Left renal cortex interstitium (tissue), 4 donors: ENCODE data around the gene C11orf54. TPM values are rescaled to one million over a fixed set of nuclear protein-coding genes. Genes with fewer than 3 reads are reported as not detected.
"Not testable (repeated sequence)": the region's sequence is repeated elsewhere in the genome, so short reads cannot be mapped to it uniquely, and the experiment has no call there.

Experiments used
- DNase-seq, 4 donors: peaks; one replicate each; pipeline ENCODE4 v3.0.0-alpha.2; 2013; ENCODE audit warnings: low read depth in 4 of 4, low spot score in 2 of 4, missing footprints in 1 of 4
- polyA plus RNA-seq, 4 donors: library from polyadenylated mRNA; unstranded; fragments of 120-200 nt; gene quantifications; one replicate each; pipeline ENCODE4 v1.2.1, GENCODE V29; 2013; ENCODE audit not compliant: insufficient read length in 4 of 4

C11orf54 gene
- polyA plus RNA-seq, 4 donors = 160 to 234 (median 180) TPM

DNA sequence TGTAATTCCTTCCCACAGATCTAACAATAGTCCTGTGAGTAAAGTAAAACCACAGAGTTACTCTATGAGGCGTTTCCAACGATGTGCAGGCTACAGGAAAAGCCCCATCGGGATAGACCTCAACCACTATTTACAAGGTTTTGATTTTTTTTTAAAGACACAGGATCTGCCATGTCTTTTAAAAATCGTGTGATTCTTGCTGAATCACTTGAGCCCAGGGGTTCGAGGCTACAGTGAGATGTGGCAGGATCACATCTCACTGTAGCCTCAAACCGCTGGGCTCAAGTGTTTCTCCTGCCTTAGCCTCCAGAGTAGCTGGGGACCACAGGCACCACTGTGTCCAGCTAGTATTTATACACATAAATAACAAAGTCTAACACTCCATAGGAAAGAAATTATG lies 8.0 kb upstream of the C11orf54 start:
- DNase-seq = no peak

DNA sequence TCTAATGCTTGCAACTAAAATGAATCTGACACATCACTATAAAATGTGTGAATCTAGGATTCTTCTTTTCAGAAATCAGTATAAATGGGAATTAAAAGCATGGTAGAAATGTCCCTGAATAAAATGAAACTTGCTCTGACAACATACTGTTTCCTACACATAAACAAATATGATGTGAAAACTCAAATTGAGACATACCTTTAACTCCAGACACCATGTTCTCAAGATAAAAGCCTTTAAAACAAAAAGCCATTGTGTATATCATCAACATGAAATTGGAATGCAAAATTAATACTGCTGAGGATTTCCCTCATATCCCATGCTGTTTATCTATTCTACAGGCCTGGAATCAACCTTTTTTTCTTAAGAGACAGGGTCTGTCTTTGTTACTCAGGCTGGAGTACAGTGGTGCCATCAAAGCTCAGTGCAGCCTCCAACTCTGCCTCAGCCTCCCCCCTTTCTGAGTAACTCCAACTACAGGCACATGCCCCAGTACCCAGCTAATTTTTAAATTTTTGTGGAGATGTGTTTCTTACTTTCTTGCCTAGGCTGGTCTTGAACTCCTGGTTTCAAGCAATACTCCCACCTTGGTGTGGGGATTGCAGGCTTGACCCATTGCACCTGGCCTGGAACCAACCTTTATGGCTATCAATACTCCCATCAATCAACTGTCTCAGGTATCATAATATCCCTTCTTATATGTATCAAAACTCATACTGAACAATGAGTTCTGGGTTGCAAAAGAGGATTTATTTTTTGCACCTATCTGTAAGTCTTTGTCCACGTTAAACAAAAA lies 6.8 kb upstream of the C11orf54 start:
- no peak for DNase-seq

DNA sequence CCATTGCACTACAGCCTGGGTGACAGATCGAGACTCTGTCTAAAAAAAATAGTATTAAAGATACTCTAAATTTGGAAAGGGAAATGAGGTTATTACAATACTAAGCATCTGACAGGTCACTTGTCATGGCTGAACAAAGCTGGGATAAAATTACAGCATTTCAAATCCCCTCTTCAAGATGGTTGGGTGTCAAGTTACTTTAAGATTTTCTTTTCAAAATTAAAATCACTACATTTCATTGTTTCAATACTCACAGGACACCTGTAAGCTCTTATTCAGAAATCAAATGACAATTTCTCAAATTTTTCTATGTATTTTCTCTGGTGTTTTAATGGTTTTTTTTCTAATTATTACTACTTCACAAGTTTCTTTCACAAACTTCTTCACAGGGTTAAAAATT lies 5.8 kb upstream of the C11orf54 start:
- DNase-seq = no peak

DNA sequence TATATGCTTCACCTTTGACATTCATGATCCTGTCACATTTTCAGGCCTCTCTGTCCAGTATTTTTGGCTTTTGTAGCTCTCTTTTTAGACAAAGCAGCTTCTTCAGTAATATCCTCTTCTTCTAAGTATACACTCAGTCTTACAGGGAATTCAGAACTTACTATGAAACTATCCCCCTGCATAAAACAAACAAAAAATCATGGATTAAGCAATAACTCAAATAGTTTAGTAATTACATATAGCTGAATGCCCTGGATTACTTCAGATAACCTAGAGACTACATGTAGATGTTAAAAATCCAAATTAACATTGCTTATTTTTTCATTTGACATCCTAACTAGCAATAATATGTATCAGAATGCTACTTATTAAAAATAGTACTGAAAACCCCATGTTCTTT lies 5.3 kb upstream of the C11orf54 start:
- no peak for DNase-seq

DNA sequence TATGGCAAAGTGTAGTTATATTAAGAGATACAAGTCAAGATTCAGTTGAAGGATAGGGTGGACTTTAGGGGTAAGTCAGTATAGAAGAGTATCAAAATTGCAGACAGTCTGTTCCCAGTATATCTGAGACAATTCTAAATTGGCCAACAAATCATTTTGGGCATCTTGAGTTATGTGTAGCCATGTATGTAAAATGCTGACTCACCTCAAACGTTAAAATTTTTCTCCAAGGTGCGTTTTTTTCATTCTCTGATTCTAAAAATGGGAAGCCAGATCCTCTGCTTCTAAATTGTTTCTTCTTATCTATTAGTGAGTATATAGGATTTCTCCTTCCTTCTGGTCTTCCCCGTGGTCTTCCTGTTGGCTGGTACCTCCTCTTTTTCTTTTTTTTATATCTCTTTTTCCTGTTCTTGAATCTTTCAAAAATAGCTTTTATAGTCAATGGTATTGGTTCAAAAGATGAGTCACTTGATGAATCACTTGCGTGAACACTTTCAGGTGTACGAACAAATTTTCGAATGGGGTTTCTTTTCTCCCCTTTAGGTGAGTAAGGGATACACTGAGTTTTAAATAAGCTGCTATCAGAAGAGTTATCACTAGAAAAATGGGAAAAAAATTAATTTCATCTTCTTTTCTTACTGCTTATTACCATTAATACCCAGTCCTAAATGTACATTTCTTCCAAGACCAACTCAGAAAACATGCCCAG lies 3.4 kb upstream of the C11orf54 start:
- no peak for DNase-seq

DNA sequence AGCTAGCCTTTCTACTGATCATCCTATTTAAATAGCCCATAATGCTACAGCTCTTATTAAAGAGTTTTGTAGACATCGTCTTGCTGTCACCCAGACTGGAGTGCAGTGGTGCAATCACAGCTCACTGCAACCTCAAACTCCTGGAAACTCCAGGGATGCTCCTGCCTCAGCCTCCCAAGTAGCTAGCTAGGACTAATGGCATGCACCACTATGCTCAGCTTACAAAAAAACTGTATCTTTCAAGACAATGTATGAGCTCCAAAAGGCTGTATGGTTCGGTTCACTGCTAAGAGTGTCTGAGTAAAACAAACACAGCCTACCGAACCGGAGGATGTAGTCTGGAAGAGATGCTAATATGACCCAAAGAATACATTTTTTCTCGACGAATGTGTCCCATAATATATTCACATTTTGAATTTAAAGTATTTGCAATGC lies 2.8 kb upstream of the C11orf54 start:
- DNase-seq = no peak

DNA sequence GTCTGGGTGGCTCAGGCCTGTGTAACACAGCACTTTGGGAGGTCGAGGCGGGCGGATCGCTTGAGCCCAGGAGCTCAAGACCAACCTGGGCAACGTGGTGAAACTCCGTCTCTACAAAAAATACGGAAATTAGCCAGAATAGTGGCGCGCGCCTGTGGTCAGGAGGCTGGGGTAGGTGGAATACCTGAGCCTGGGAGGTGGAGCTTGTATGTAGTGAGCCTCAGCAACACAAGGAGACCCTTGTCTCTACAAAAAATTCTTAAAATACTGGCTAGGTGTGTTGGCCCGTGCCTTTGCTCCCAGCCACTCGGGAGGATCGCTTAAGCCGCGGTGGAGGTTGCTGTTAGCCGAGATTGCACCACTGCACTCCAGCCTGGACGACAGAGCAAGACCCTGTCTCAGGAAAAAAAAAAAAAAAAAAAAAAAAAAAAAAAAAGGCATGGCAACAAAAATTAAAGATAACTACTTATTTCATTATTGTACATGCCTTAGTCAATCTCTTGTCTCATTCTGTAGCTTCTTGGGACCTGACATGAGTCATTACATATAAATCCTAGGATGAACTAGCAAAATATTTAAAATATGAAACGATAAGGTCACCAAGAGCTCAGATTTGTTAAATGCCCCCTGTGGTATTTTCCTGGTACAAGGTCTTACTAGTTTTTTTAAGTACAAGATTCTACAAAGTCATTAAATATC lies 1.3 kb upstream of the C11orf54 start:
- DNase-seq = no peak

DNA sequence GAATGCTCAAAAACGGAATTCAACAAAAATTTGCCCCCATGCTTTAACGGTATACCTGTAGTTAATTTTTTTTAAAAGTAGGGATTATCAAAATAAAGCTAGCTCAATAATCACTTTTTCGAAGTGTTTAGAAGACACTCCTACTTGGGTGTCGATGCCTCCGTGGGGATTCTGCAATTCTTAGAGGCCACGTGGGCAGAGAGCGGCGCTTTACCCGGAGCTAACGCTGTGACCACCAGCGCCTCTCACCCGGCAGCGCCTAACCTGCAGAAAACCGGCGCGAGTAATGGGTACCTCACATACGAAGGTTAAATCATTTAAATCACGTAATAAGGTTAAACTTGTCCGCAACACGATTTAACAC lies 760 bp upstream of the C11orf54 start:
- DNase-seq = peak; percentile 20 to 43 (median 34)

DNA sequence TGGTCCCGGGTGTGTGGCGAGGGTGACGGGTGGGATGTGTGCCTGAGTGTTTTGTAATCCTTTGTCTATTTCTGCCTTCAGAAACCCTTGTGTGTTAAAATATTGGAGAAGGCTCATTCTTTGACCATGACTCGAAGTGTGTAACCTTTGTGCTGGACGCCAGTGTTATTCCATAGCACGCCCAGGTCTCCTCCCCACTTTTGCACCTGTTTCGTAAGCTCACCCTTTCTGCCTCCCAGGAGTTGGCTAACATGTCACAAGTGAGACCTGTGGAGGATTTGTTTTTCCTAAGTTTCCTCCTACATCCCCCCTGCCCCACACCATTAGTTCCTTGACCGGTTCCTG lies 382 bp downstream of the C11orf54 start:
- peak in 2 of 4 donors; percentile 43 to 87 for DNase-seq

DNA sequence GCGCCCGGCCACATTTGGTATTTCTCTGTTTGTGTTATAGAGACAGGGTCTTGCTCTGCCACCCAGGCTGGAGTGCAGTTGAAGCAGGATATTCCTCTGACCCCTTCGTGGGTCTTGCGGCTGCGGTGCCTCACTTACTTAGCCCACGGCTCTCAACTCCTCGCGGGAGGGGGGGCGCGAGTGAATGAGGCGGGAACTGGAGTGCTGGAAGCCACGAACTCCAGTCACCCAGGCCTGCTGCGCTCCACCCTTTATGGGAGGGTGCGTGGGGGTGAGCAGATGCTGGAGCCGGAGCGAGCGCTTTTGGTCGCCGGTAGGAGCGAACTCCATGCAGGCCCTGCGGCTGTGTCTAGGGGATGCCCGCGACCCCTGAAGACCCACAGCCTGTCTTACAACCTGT lies 1.8 kb downstream of the C11orf54 start:
- DNase-seq = no peak

DNA sequence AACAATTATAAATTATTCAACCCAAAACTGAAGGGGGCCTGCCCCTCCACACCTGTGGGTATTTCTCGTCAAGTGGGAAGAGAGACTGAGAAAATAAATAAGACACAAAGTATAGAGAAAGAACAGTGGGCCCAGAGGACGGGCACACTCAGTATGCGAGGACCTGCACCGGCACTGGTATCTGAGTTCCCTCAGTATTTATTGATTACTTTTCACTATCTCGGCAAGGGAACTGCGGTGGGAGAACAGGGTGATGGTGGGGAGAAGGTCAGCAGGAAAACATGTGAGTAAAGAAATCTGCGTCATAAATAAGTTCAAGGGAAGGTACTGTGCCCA lies 3.2 kb downstream of the C11orf54 start:
- no peak for DNase-seq

DNA sequence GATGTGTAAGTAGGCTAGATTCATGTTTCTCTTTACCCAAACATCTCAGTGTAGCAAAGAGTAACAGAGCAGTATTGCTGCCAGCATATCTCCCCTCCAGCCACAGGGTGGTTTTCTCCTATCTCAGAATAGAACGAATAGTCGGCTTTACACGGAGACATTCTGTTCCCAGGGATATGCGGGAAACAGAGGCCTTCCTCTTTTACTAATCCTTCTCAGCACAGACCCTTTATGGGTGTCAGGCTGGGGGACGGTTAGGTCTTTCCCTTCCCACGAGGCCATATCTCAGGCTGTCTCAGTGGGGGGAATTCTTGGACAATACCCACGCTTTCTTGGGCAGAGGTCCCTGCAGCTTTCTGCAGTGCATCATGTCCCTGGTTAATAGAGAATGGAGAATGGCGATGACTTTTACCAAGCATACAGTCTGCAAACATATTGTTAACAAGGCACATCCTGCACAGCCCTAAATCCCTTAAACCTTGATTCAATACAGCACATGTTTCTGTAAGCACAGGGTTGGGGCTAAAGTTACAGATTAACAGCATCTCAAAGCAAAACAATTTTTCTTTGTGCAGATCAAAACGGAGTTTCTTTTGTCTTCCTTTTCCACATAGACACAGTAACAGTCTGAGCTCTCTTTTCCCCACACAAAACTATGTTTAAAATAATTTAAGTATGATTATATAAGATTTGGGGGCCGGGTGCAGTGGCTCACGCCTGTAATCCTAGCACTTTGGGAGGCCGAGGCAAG lies 3.7 kb downstream of the C11orf54 start:
- DNase-seq = not testable (repeated sequence)

DNA sequence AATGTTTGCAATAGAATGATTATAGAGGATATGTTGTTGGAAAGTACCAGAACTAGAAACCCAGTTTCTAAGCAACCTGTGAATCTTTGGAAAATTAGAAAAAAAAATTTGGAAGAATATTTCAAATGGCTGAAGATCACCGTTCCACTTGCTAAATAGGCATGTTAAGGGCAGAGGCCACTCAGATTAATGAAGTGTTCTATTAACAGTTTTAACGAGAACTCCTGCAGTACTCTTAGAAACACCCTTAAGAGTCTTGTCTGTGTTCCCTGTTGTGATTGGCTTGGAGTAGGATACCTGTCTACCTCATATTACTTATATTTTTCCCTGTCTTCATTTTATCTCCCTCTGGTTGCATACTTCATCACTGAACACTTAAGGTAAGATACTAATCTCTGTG lies 4.6 kb downstream of the C11orf54 start:
- DNase-seq = no peak

DNA sequence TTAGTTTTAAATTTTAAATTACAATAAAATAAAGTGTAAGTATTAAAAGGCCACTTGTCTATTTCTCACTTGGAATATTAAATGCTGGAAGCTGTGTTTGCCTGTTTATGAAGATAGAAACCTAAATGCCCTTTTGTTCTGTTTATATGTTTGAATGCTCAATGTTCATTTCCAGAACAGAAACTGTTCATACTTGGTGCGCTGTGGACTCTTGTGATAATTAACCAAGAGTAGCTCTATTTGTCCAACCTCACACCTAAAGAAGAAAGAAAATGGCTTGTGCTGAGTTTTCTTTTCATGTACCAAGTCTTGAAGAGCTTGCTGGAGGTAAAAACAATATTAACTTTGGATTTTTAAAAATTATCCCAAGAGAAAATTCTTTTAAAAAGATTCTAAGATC lies 5.7 kb downstream of the C11orf54 start:
- DNase-seq = no peak

DNA sequence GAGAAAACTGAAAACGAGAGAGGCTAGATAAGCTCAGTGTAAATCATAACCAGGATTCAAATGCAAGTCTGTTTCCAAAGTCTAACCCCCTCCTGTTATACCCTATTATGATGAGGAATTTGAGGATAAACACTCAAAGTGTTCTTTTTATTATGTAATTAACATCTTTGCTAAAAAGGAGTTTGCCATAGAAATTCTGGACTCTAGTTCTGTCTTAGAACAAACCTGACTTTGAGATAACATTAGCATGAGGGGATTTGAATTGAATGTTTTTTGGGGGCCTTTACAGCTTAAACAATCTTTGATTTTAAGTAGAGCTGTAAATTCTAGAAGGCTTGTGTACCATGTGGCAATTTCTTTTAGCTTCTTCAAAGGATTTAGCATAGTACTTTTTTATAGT lies 9.5 kb downstream of the C11orf54 start:
- DNase-seq = no peak

DNA sequence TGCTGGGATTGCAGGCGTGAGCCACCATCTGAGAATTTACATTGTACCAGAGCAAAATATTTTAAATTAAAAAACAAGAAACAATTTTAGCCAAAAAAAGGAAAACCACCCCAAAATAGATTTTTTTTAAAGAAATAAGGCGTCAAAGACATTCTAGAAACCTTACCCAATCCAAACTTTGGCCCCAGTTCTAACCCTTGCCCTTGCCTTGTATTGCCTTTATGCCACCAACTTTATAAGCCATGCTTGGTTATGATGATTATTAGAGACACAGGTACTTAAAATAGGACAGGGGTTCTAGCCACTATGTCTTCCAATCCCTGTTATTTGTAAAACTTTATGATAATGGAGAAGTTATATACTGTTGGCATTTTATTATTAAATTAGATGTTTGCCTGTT lies 11.8 kb downstream of the C11orf54 start:
- DNase-seq = no peak

DNA sequence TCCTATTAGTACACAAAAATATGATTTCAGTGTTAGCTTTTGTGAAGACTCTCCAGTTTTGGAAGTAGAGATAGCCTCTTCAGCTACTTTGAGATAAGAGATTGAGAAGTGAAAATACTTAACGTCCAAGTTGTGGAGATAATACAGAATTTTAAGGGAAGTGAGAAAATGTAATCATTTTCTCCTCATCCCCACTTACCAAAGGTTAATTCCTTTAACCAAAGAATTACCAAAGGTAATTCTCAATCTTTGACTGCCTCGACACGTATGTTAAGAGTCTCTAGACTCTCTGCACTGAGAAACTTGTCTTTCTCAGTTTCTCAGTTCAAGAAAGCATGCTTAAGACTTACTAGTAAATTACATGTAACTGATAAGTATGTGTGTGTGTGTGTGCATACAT lies 15.3 kb downstream of the C11orf54 start:
- DNase-seq = no peak

DNA sequence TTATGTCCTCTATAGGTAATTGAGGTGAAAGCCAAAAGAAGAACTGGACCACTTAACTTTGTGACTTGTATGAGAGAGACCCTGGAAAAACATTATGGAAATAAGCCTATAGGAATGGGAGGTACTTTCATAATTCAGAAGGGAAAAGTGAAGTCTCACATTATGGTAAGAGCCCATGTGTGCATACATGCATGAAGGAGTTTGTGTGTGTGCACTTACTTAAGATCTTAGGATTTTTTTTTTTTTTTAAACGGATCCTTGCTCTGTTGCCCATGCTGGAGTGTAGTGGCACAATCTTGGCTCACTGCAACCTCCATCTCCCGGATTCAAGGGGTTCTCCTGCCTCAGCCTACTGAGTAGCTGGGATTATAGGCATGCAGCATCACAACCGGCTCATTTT lies 15.8 kb downstream of the C11orf54 start:
- DNase-seq = no peak

DNA sequence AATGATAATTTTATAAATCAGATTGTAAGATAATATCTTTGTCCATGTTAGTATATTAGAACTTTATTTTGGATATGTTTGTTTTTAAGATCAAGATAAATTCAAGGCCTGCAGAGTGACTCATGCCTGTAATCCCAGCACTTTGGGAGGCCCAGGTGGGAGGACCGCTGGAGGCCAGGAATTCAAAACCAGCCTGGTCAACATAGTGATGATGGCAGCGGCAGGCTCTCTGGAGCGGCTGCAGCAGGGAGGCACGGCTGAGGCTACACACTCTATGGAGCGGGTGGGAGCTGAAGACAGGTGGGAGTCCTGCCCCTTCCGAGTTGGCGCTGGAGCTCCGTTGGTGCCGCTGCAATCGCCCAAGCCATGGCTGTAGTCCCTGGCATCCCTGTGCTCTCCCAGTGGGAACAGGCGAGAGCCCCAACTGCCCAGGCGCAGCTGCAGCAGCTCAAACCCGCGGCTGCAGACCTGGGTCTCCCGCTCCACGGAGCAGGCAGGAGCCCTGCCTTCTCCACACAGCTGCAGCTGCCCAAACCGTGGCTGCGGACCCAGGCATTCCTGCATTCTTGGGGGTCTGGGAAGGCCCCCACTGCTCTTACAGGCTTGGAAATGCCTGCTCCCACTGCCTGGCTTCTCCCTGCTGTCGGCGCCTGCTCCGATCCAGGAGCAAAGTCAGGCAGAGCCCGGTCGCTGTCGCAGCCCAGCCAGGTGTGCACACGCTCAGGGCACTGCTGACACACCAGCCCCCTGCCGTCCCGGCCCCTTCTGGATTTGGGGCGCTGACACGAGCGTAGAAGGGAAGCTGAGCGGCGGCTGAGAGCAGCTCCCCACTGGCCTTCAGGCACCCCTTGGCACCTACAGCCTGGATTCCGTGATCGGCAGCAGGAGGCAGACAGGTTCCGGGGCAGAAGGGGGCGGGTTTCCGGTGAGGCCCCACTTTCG lies 16.7 kb downstream of the C11orf54 start:
- no peak for DNase-seq

DNA sequence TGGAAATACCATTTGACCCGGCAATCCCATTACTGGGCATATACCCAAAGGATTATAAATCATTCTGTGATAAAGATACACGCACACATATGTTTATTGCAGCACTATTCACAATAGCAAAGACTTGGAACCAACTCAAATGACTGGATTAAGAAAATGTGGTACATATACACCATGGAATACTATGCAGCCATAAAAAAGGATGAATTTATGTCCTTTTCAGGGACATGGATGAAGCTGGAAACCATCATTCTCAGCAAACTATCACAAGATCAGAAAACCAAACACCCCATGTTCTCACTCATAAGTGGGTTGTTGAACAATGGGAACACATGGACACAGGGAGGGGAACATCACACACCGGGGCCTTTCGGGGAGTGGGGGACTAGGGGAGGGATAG lies 17.7 kb downstream of the C11orf54 start:
- DNase-seq = not testable (repeated sequence)
